HCT116 (cell line): ENCODE data around the gene BMP4. TPM values are rescaled to one million over a fixed set of nuclear protein-coding genes. Genes with fewer than 3 reads are reported as not detected.

ENCODE experiments used
- ATAC-seq: fragments of 200-7000 bp; cut with Tn5 transposase; 2 replicates; pipeline ENCODE4 v1.9.1; 2020; ENCODE audit warnings: mild to moderate bottlenecking, moderate library complexity
- BruUV-seq: library from RNA; stranded (reverse); fragments of 400-500 nt; replicated peaks from 2 replicates; lab custom pipeline; 2021; lab: Mats Ljungman, UMichigan
- CTCF ChIA-PET: fragments of 300-600 bp; sonication (Branson Sonifier 250); formaldehyde crosslinking; loops from one replicate; lab custom pipeline; 2021; ENCODE audit warnings: antibody characterized with exemption; lab: Charles Lee
- POLR2A ChIA-PET: fragments of 300-600, 350-600 bp; sonication (Branson Sonifier 250); formaldehyde crosslinking; loops from one replicate; lab custom pipeline; 2021; ENCODE audit warnings: antibody characterized with exemption; lab: Charles Lee
- RAD21 ChIA-PET, 2 experiments: fragments of 300-600 bp; sonication (Branson Sonifier 250); formaldehyde crosslinking; loops; one replicate each; lab custom pipeline; 2023; ENCODE audit warnings: low total read pairs in 2 of 2; ENCODE audit not compliant: uncharacterized antibody in 2 of 2, unreplicated experiment in 2 of 2, low non-redundant PET in 1 of 2; lab: Charles Lee
- DNase-seq: peaks from one replicate; pipeline ENCODE4 v3.0.0-alpha.2; 2010; ENCODE audit warnings: low read depth, low spot score
- H2AFZ ChIP-seq: fragments of 200-600 bp; shearing (Covaris generic), sonication (generic); 2 replicates; pipeline ENCODE4 v1.6.1; 2017; ENCODE audit warnings: low read depth, mixed run types, mixed read lengths, antibody characterized with exemption, low read length; ENCODE audit not compliant: poor library complexity, severe bottlenecking
- H3K27ac ChIP-seq: 2 replicates; pipeline ENCODE4 v1.5.1; 2012; ENCODE audit warnings: low read depth, low read length
- H3K27me3 ChIP-seq: fragments of 200-600 bp; sonication (generic); 2 replicates; pipeline ENCODE4 v1.6.1; 2016; ENCODE audit warnings: mixed run types, low read length, mixed read lengths; ENCODE audit not compliant: insufficient read depth
- H3K36me3 ChIP-seq, 2 experiments: fragments of 200-500 bp in 1 of 2; fragments of 200-600 bp in 1 of 2; sonication (Bioruptor generic) in 1 of 2; sonication (generic) in 1 of 2; 2 replicates each; pipeline versions ENCODE4 v1.5.1 to v1.6.1; 2014 to 2016; ENCODE audit warnings: low read length in 2 of 2, inconsistent platforms in 1 of 2, mixed read lengths in 1 of 2, mixed run types in 1 of 2; ENCODE audit not compliant: insufficient read depth in 2 of 2, control insufficient read depth in 1 of 2
- H3K4me1 ChIP-seq, 2 experiments: fragments of 200-600 bp in 1 of 2; sonication (generic) in 1 of 2; 2 replicates each; pipeline versions ENCODE4 v1.5.1 to v1.6.1; 2012 to 2017; ENCODE audit warnings: low read length in 2 of 2, inconsistent platforms in 1 of 2, mild to moderate bottlenecking in 1 of 2, mixed read lengths in 1 of 2, mixed run types in 1 of 2, moderate library complexity in 1 of 2; ENCODE audit not compliant: insufficient read depth in 2 of 2, control insufficient read depth in 1 of 2
- H3K4me2 ChIP-seq: fragments of 200-600 bp; sonication (generic); 2 replicates; pipeline ENCODE4 v1.6.1; 2017; ENCODE audit warnings: mixed run types, low read length, mixed read lengths
- H3K4me3 ChIP-seq, 2 experiments: fragments of 200-600 bp in 1 of 2; sonication (generic) in 1 of 2; replicated peaks in 1 of 2; 2 replicates each; pipeline ENCODE4 v1.5.1; 2011 to 2016; ENCODE audit warnings: low read length in 2 of 2, control low read depth in 1 of 2, low read depth in 1 of 2, mild to moderate bottlenecking in 1 of 2, mixed read lengths in 1 of 2, mixed run types in 1 of 2
- H3K79me2 ChIP-seq: fragments of 200-600 bp; sonication (generic); 2 replicates; pipeline ENCODE4 v1.6.1; 2017; ENCODE audit warnings: mild to moderate bottlenecking, mixed run types, low read length, moderate library complexity, mixed read lengths; ENCODE audit not compliant: insufficient read depth
- H3K9ac ChIP-seq: fragments of 200-600 bp; sonication (generic); 2 replicates; pipeline ENCODE4 v1.6.1; 2016; ENCODE audit warnings: low read length, mixed read lengths
- H3K9me2 ChIP-seq: fragments of 200-600 bp; sonication (generic), shearing (Covaris generic); 2 replicates; pipeline ENCODE4 v1.6.1; 2017; ENCODE audit warnings: mixed run types, mild to moderate bottlenecking, moderate library complexity; ENCODE audit not compliant: insufficient read depth
- H3K9me3 ChIP-seq, 2 experiments: fragments of 200-500 bp in 1 of 2; fragments of 200-600 bp in 1 of 2; sonication (Bioruptor generic) in 1 of 2; sonication (generic) in 1 of 2; 2 replicates each; pipeline ENCODE4 v1.6.1; 2014 to 2017; ENCODE audit warnings: low read length in 2 of 2, mixed read lengths in 2 of 2, inconsistent platforms in 1 of 2, low read depth in 1 of 2, mild to moderate bottlenecking in 1 of 2, mixed run types in 1 of 2, moderate library complexity in 1 of 2; ENCODE audit not compliant: control insufficient read depth in 1 of 2, insufficient read depth in 1 of 2
- H4K20me1 ChIP-seq: fragments of 200-600 bp; sonication (generic), shearing (Covaris generic); 2 replicates; pipeline ENCODE4 v1.6.1; 2017; ENCODE audit warnings: mixed run types, mild to moderate bottlenecking, moderate library complexity; ENCODE audit not compliant: insufficient read depth
- CBX3 ChIP-seq: IDR thresholded peaks from 2 replicates; pipeline ENCODE4 v1.6.1; 2012; ENCODE audit warnings: low read depth
- CEBPB ChIP-seq: IDR thresholded peaks from 2 replicates; pipeline ENCODE4 v1.6.1; 2012; ENCODE audit warnings: low read depth
- EGR1 ChIP-seq: IDR thresholded peaks from 2 replicates; pipeline ENCODE4 v1.6.1; 2012; ENCODE audit warnings: low read depth
- ELF1 ChIP-seq: IDR thresholded peaks from 2 replicates; pipeline ENCODE4 v1.6.1; 2012; ENCODE audit warnings: low read depth, borderline replicate concordance
- EZH2phosphoT487 ChIP-seq: fragments of 200-600 bp; IDR thresholded peaks from 2 replicates; pipeline ENCODE4 v1.6.1; 2018; ENCODE audit warnings: antibody characterized with exemption, borderline replicate concordance
- MAX ChIP-seq: IDR thresholded peaks from 2 replicates; pipeline ENCODE4 v1.6.1; 2012
- POLR2A ChIP-seq: IDR thresholded peaks from 2 replicates; pipeline ENCODE4 v1.7.0; 2011; ENCODE audit warnings: borderline replicate concordance; ENCODE audit not compliant: insufficient read depth, insufficient read length; ENCODE audit errors: extremely low read depth
- RAD21 ChIP-seq: IDR thresholded peaks from 2 replicates; pipeline ENCODE4 v1.6.1; 2012; ENCODE audit warnings: low read depth, mild to moderate bottlenecking
- SRF ChIP-seq: IDR thresholded peaks from 2 replicates; pipeline ENCODE4 v1.6.1; 2012; ENCODE audit warnings: low read depth
- TCF7L2 ChIP-seq: IDR thresholded peaks from 2 replicates; pipeline ENCODE4 v1.7.0; 2011; ENCODE audit warnings: borderline replicate concordance, inconsistent platforms; ENCODE audit not compliant: insufficient read depth, insufficient read length; ENCODE audit errors: extremely low read depth
- YY1 ChIP-seq: IDR thresholded peaks from 2 replicates; pipeline ENCODE4 v1.6.1; 2011; ENCODE audit warnings: low read length, low read depth, moderate library complexity, mild to moderate bottlenecking; ENCODE audit not compliant: insufficient replicate concordance; ENCODE audit errors: extremely low read depth
- intact Hi-C: fragments of 100-400 bp; cut with micrococcal nuclease; formaldehyde crosslinking; loops from 2 replicates; pipeline ENCODE4 v1.10.0; 2022
- total RNA-seq: library from RNA; stranded (reverse); gene quantifications from one replicate; pipeline ENCODE4 v1.2.1, GENCODE V29; 2021; ENCODE audit not compliant: unreplicated experiment

Gene BMP4
- total RNA-seq, 1 experiment from 2014 or later = 145 TPM

GRCh38 chr14:53979113-53979681, 22.6 kb upstream of the BMP4 start (continued):
- no peak for TF ChIP-seq MAX
- no peak for TF ChIP-seq YY1
- TF ChIP-seq RAD21 = no peak

- intact Hi-C loops = no loop called here
- BruUV-seq = no TSS peak
These were observed 21.6 kb upstream of the BMP4 start for GRCh38 chr14:53978194-53978593.

GRCh38 chr14:53975444-53975843, 18.8 kb upstream of the BMP4 start:
- TF ChIP-seq POLR2A = no peak
- peak; percentile 98 for TF ChIP-seq TCF7L2
- Histone ChIP-seq H3K4me1 (peaks cover 33 to 36% of the 10 kb centered on the region in 2 experiments), H2AFZ (peak overlapping the region; percentile 73), H3K27ac (no peak overlapping the region), H3K27me3 (no peaks in the 10 kb centered on the region), H3K9me3 (no peaks in the 10 kb centered on the region), H4K20me1 (no peaks in the 10 kb centered on the region), H3K4me3 (no peak overlapping the region), H3K4me2 (peak overlapping the region; percentile 17; the same call in 1 of the 2 replicates), H3K79me2 (no peaks in the 10 kb centered on the region), H3K9ac (no peak overlapping the region), H3K36me3 (no peaks in the 10 kb centered on the region), H3K9me2 (no peaks in the 10 kb centered on the region)
- DNase-seq (no peak), ATAC-seq (no peak)
- ChIA-PET CTCF (no interaction called here), RAD21 (interaction anchor here in 1 of 2 experiments (1.2 kb wide), 1 partner anchor 19 kb away, joined by 6 read pairs; the partner anchor contains the start of gene BMP4), POLR2A (no interaction called here)
- no TSS peak for BruUV-seq
- intact Hi-C loops = no loop called here

More at GRCh38 chr14:53978194-53978593, 21.6 kb upstream of the BMP4 start:
- Histone ChIP-seq H3K9me3 (no peaks in the 10 kb centered on the region), H3K27ac (peak overlapping the region; percentile 52; the same call in 1 of the 2 replicates), H3K9ac (no peak overlapping the region), H2AFZ (peak overlapping the region; percentile 93), H3K36me3 (no peaks in the 10 kb centered on the region), H3K27me3 (no peaks in the 10 kb centered on the region), H3K4me3 (no peak overlapping the region), H4K20me1 (no peaks in the 10 kb centered on the region), H3K4me2 (0 out of 2 replicates have a peak overlapping the region, but pooled peaks have one; percentile 75), H3K9me2 (no peaks in the 10 kb centered on the region), H3K4me1 (peaks cover 40 to 42% of the 10 kb centered on the region in 2 experiments), H3K79me2 (no peaks in the 10 kb centered on the region)
- DNase-seq (no peak), ATAC-seq (no peak)
- TF ChIP-seq SRF (no peak), CBX3 (no peak), CEBPB (no peak), ELF1 (no peak), EZH2phosphoT487 (no peak), YY1 (no peak), EGR1 (no peak)
- RAD21 ChIA-PET = no interaction called here
- CTCF ChIA-PET = interaction anchor here (0.8 to 1.6 kb wide), 3 partner anchors 23 to 315 kb away, joined by 3 to 4 read pairs (median 3); no protein-coding TSS in a partner anchor
- POLR2A ChIA-PET = no interaction called here
